HG02938 (cell line): ENCODE measurements around the gene MANBA.
"Not testable (repeated sequence)": the region's sequence is repeated elsewhere in the genome, so short reads cannot be mapped to it uniquely, and the experiment has no call there.

Source experiments
- ATAC-seq: cut with Tn5 transposase; IDR thresholded peaks from one replicate; pipeline ENCODE4 v1.9.1; 2021; ENCODE audit warnings: mild to moderate bottlenecking, moderate library complexity; ENCODE audit not compliant: unreplicated experiment

The MANBA gene

DNA sequence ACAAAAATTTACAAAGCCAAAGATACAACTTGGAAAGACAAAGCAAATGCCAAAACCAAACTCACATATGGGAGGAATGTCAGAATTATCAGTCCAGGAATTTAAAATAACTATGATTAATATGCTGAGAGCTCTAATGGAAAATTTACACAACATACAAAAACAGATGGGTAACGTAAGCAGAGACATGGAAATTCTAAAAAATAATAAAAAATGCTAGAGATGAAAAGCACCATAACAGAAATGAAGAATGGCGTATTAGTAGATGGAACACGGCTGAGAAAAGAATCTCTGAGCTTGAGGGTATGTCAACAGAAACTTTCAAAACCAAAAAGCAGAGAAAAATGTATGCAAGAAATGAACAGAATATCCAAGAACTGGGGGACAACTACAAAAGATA is 4.1 kb upstream of the MANBA start:
- ATAC-seq = no peak

DNA sequence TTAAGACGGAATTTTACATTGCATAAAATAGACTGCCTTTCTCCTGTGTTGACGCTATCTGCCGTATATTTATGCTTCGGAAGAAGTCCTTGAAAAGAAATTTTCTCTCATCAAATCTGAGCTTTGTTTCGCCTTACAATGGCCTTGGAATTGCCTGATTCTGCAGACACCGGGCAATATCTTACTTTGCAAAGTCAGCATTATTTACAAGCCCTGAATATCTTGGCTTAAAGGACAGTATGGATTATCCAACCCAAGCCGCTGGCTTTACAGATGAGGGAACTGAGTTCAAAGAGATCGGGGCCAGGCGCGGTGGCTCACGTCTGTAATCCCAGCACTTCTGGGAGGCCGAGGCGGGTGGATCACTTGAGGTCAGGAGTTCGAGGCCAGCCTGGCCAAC is 1.1 kb upstream of the MANBA start:
- ATAC-seq = no peak

DNA sequence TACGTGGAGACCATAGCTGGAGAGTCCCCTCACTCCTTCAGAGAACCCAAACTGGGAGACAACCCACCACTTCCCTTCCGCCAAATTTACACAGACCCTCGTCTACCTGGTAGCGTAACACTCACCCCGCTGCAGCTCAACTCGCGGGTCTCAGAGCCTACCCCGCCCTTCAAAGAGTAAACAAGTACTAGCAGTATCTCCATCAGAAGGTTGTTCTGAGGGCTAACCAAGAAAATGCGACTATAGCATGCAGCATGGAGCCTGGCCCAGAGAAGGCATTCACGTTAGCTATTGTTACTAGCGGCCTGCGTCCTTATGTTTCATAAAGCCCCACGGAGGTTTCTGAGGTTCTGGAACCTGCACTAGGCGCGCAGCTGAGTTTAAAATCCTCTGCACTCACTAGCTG is 531 bp upstream of the MANBA start:
- ATAC-seq = peak; percentile 22

DNA sequence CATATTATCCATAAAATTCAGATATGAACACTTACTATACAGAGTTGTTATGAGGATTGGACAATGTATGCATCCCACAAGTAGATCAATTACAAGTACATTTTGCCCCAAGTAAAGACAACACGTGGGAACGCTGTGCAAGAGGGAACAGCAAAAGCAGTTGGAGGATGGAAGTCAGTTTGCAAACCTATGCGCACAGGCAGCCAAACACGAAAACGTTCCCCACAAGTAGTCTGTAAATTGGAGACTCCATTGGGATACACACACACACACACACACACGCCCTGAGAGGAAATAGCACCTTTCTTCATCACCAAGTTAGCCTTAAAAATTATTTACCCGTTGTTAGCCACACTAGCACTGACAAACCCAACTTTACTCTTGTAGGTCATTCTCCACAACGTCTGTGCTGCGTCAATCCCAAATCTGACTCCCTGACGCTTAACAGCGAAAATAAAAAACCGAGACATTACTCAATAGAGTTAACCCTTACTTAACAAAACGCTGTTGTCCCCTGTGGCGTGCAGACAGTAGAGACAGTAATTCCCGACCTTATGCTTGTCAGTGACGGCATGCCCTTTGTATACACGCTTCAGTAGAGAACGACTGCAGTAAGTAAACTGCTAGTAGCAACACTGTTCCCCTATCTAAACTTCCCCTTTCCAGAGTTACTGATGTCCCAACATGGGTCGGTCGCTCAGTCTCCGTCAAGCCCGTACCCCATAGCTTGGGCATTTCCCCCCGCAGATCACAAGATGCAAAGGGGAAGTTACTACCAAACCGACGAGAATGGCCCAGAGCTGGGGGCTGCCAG is 730 bp downstream of the MANBA start:
- ATAC-seq = peak; percentile 61

GRCh38 chr4:102758241-102759160 is 2.3 kb downstream of the MANBA start:
- ATAC-seq = no peak

- ATAC-seq = no peak
These were observed 3.1 kb downstream of the MANBA start for GRCh38 chr4:102757681-102758080.

DNA sequence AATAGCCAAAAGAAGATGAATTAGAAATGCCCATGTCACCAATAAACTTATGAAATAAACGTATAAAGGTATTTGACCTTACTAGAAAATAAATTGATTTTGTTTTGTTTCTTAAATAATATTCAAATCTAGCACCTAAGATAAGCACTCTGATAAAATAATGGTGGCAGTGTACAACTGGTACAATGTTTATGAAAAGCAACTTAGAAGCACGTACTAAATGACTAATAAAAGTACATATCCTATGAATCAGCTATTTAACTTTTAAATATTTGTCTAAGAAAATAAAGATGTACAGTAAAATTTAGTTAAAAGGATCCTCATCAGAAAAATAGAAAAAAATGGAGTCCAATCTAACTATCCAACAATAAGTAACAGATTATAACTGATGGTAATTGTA is 6.7 kb downstream of the MANBA start:
- ATAC-seq = no peak

DNA sequence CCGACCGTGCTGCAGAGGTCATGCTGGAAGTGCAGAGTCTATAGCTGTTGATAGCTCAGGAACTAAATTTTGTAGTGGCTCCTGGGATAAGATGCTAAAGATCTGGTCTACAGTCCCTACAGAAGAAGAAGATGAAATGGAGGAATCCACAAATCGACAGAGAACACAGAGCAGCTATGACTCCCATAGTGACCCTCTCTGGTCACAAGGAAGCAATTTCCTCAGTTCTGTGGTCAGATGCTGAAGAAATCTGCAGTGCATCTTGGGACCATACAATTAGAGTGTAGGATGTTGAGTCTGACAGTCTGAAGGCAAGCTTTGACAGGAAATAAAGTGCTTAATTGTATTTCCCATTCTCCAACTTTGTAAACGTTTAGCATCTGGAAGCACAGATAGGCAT is 8.8 kb downstream of the MANBA start:
- no peak for ATAC-seq

GRCh38 chr4:102743352-102743751 is 17.4 kb downstream of the MANBA start:
- peak; percentile 97 for ATAC-seq

GRCh38 chr4:102738802-102739201 is 22.0 kb downstream of the MANBA start:
- ATAC-seq = not testable (repeated sequence)

DNA sequence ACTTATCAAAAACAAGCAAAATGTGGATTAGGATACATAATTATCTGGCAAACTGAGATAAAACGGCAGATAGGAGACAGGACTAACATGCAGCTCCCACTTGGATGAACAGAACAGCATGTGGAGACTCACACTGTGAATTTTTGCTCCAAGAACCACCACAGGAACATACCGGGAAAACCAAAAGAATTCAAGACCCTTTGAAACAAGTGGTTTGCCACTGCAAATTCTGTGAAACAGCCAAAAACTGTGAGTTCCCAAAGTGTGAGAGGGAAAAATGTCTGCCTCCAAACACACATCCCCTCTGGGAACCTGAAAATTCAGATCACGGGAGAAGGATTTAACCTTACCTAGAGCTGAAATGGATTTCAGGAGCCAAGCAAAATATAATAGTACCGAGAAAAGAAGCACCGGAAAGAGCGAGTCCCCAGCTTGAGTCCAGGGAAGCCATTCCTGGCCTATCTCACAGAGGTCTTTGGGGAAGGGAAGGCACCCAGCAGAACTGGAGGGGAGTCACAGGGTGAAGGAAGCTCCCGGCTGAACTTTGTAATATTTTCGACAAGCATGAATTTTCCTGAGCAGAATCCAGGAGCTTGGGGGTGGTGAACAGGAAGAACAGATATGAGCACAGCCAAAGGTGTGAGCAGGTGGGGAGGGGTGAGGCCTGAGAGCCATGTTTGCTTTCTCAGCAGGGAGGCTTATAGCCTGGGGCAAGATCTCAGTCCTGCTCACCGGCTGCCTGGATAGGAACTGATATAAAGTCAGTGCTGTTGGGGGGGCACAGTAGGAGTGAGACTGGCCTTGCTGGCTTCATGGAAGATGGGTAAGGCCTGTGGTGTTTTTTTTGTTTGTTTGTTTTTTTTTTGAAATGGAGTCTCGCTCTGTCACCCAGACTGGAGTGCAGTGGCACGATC is 23.9 kb downstream of the MANBA start:
- ATAC-seq = no peak

GRCh38 chr4:102735582-102735981 is 25.2 kb downstream of the MANBA start:
- no peak for ATAC-seq

DNA sequence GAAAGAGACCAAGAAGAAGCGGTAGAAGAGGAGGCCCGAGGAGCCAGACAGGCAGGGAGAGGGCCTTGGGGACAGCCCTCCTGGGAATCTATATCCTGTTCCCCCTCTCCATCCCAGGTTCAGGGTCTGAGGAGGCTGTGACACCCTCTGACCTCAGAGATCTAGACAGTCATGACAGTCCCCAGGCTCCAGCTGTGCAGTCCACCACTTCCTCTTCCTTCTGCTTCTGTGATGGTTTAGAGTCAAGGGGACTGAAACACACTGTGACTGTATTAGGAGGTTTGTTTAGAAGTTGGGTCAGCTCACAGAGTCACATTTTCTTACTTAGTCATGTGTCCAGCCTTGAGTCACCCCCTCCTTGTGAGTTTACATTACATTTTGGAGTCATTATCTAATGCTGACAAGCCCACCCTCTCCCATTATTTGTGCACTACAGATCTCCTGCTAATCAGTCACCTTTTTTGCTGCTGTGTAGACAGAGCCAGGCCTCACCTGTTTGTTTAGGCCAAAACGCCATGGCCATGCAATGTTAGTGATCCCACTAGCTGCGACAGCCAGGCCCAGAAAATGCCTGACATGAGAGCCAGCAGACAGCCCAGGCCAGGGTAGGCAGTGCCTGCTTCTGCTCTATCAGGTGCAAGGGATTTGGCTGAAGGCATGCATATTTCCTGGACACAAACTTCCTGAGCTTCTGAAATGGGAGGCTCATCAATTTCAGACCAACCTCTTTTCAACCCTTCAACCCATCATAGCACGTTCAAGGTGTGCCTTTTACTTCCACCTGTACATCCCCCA is 26.0 kb downstream of the MANBA start:
- ATAC-seq = peak; percentile 100

DNA sequence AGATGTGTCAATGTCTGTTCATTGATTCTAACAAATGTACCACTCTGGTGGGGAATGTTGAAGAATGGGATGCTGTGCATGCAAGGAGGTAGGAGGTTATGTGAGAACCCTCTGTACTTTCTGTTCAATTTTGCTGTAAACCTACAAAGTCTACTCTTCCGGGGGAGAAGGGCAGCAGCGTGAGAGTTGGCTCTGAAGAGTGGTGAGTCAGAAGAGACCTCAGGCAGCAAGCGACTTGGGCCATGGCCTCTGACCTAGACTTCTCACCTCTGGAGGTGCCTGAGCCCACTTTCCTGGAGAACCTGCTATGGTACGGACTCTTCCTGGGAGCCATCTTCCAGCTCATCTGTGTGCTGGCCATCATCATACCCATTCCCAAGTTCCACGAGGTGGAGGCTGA is 26.7 kb downstream of the MANBA start:
- no peak for ATAC-seq

GRCh38 chr4:102733084-102733483 is 27.7 kb downstream of the MANBA start:
- no peak for ATAC-seq

GRCh38 chr4:102732678-102733077 is 28.1 kb downstream of the MANBA start:
- ATAC-seq = no peak

GRCh38 chr4:102730968-102731533 is 29.7 kb downstream of the MANBA start:
- ATAC-seq = no peak

GRCh38 chr4:102729486-102729885 is 31.3 kb downstream of the MANBA start:
- not testable (repeated sequence) for ATAC-seq

GRCh38 chr4:102726919-102727318 is 33.8 kb downstream of the MANBA start:
- not testable (repeated sequence) for ATAC-seq

DNA sequence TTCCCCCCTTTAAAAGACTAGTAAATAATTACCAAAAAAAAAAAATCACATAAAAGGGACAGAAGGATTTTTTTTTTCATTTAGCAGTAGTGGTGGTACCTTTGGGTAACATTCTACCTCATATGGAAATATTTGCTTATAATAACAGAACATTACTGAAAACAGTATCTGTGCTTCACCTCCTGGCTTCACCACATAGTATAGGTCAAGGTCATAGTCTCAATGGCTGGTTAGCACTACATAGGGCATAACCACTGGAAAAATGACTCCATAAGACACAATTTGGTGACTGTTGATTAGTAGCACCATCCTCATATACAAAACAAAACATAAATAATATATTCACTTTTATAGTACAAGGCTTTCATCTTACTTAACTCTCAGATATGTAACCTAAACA is 34.7 kb downstream of the MANBA start:
- ATAC-seq = no peak
